GM18867 (cell line): ENCODE measurements around the gene COL12A1.

Experiments used
- ATAC-seq: cut with Tn5 transposase; IDR thresholded peaks from one replicate; pipeline ENCODE4 v1.9.1; 2021; ENCODE audit warnings: mild to moderate bottlenecking, moderate library complexity; ENCODE audit not compliant: unreplicated experiment

COL12A1 gene

DNA sequence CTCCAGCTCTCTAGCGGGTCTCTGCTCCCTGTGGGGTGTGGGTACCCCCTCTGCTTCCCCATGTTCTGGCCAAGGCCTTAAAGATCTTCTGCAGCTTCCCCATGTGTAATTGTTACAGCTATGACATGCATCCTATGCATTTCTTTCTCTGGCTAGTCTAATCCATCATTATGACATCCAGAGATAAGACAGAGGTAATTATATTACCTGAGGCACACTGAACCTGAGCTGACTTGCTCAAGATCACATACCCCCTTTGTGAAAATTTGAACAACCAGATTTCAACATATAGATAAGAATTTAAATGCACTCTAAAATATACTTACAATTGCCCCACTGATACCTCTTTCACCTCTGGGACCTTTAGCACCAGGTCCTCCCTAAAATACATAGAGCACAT lies 102.4 kb downstream of the COL12A1 start:
- ATAC-seq: no peak

DNA sequence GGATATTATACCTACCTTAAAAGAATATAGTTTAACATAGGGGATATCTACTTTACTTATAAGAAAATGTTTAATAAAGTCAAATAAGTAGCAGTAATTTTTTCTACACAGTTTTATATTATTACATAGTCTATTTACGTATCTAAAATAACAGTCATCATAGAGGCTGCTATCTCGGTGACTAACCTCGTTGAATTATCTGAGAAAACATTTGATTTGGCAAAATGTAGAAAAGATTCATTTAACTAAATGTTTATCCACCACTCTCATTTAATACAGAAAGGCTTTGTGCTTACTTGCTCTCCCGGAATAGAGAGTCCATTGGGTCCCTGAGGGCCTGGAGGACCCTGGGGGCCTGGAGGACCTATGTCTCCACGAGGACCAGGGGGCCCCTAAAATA lies 103.6 kb downstream of the COL12A1 start:
- ATAC-seq: no peak

DNA sequence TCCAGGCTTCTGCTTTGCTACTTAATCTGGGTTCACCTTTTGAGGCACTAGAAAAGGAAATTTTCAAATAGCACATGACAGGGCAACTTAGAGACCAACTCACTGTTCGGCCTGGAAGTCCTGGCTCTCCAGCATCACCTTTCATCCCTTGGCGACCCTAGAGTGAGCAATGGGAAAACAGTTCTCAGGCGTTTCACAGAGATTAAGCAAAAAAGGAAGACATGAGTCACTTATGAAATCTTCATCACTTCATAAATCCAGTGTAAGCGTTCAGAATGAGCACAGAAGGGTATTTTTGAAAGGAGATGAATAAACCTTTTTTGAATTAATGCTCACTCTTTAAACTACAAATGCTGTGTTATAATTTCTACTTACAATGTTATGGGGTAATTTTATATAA lies 104.0 kb downstream of the COL12A1 start:
- ATAC-seq: no peak

DNA sequence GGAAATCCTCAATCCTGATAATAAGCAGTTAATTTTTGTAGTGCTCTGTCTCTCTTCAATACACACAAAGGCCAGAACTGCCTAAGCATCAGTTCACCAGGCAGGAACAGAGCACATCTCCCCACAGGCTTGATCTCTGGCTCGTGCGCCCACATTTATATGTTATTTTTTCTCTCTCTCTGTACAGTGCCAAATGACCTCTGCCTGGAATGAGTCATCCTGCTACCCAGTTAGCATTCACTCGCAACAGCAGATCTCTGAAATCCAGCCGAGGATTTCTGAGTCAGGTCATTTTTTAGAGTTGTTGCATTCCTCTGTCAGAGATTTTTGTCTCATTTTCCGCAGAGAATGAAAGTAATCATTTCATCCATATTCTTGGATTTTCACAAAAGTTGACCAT lies 107.1 kb downstream of the COL12A1 start:
- ATAC-seq: no peak

DNA sequence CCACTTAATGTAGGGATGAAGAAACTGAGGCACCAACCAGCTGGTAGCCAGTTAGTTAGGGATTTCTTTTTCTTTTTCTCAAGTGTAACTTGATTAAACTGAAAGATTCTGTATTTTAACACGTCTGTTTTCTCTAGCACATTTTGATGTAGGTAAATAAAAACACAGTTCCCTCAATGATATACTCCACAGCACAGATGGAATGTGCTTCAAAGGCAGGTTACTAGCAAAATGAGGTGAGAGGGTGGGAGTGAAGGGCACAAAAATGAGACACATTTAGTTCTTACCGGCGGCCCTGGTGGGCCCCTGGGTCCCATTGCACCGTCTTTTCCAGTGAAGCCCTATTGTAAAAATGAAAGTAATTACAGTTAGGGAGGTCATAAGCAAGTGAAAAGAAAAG lies 108.9 kb downstream of the COL12A1 start:
- ATAC-seq: no peak

DNA sequence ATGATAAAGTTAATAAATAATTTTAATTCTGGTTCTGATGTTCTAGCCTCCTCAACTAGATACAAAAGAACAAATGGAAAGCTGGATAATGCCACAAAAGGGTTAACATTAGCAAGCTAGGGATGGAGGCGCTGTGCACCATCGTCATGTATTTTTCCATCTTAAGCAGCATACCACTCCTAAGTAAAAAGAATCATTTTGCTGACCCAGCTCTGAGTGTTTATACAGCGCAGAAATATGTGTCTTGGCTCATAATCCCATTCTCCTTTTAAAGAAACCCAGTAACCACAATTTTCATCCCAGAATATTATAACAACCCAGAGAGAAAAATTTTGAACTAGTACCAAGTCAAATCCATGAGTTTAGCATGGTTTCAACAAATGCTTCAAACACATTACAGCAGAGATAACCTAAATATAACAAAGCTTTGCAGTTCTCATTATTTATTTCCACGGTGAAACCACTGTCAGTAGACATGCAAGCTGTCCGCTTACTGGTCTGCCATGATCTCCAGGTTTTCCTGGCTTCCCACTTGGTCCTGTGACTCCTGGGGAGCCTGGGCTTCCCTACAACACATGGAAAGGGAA lies 111.1 kb downstream of the COL12A1 start:
- ATAC-seq: no peak

- ATAC-seq: no peak
These were observed 114.2 kb downstream of the COL12A1 start for GRCh38 chr6:75091467-75092190.

DNA sequence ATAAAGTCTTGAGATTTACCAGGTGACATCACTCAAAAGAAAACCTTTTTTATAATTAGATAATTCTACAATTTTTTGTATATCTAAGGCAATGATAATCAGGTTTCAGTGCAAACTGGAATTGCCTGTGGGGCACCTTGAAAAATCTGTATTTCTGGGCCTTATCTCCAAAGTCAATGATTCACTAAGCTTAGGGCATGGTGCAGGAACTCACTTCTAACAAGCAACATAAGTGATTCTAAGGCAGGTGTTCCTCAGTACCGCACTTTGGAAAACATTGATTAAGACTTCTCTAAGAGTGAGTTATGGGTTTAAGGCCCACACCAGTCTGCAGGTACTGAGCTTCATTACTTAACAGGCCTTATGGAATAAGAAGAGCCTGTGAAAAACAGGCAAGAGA lies 115.3 kb downstream of the COL12A1 start:
- no peak for ATAC-seq

DNA sequence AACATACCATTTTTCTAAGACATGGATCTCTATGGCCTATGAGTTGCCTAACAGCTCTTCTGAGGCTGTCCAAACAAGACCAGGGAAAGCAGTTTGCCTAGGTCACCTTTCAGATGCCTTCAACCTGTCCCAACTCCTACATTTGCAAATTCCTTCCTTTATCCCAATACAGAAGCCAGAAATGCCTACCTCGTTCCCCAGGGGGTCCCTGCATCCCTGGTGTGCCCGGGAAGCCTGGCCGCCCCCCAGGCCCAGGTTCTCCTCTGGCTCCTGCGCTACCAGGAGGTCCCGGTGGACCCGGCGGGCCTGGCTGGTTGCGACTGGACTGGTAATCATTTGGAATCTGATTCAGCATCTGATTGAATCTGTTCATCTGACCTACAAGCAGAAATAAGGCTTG lies 115.9 kb downstream of the COL12A1 start:
- no peak for ATAC-seq

- ATAC-seq: no peak
These were observed 116.5 kb downstream of the COL12A1 start for GRCh38 chr6:75089151-75089897.

DNA sequence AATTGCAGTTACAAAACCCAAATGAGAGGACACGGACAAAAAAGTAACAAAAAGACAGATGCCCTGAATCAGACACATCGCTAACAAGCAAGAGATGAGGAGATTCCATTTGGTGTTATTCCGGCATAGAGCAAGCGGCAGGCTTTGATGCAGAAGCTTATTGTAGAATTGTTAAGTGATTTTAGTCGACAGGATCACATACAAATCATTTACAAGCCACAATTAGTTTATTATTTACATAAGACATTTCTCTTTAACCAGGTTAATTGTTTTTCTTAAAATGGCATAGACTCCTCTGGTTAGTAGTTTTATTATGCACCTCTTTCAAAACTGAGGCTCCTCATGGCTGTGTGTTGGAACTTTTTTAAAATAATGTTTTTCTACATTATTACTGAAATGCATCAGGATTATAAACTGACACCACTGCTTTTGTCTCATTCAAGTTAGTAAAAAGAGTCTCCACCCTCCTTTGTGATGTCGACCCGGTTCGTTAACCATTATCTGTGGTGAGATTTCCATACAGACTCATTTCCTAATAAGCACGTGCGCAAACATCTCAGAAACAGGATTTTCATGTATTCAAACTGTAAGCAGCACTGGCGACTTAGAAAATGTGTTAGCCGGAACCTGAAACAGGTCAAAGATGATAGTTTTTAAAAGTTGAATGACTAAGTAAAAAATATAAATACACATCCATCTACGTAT lies 119.8 kb downstream of the COL12A1 start:
- no peak for ATAC-seq

DNA sequence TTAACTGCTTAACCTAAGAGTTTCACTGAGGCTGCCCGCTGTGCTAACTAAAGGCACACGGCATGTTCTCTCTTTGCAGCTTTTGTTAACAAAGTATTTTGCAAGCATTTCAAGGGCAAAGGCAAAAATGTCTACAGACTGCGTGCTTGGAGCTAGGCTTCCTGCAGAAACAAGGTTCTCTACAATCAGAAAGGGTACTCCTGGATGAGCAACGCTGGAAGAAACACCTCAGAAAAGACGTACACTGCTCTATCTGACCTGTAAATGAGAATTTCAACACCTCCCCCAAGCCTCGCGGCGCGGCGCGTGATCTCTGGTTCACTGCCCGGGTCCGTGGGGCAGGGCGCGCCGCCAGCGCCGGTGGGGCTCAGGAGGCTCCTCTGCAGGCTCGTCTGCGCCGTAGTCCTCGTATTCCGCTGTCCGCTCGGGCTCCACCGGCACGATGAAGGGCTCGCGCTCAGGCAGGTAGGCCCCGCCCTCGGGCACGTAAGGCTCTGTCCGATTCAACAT lies 120.9 kb downstream of the COL12A1 start:
- no peak for ATAC-seq

DNA sequence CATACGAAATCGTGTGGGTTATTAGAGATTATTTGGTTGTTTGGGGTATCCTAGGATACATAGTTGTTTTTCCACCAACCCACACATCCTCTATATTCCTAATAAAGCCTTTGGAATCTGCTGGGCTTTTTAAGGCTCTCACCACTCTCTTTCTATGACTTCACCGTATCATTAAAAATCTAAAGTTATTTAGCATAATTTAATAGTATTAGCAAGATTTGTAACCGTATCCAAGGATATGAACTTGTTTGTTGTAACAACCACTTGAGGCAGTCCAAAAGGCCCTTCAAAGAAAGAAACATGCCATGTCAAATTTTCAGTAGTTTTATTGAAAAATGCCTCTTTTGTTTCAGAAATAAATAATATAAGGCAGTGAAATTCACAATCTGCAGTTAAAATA lies 121.8 kb downstream of the COL12A1 start:
- no peak for ATAC-seq

GRCh38 chr6:75081921-75082320 lies 123.9 kb downstream of the COL12A1 start:
- no peak for ATAC-seq

- ATAC-seq: no peak
These were observed 124.8 kb downstream of the COL12A1 start for GRCh38 chr6:75081047-75081446.

DNA sequence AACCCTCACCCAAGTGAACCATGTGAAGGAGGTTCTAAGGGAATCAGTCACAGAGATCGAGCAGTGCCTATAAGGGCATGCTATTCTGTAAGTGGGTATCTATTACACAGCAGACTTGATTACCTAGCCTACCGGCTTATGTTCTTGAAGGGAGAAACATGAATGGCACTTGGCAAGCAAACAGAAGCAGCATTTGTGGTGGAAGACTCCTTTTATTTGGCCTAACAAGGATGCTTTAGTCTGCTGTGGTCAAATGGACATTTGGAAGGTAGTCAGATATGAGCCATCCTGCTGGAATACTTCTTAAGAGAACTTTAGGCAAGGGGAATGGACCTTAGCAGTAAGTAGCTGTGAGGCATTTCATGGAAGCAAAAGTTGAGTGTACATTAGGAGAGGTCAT lies 126.3 kb downstream of the COL12A1 start:
- ATAC-seq: no peak

DNA sequence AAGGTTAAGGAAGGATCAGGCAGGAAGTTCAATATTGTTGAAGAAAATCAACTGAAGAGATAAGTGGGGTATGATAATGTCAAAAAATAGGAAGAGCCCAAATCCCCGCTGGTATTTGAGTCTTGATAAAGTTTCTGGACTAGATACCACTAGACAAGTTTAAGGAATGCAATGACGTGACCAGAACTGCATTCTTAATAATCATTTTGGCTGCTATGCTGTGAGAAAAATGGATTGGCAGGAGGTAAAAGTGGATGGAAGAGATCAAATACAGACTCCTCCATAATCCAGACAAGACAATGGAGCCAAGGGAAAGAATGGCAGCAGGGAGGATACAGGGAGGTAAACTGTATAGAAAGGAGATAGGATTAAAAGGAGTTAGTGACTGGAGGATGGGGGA lies 128.2 kb downstream of the COL12A1 start:
- no peak for ATAC-seq

- ATAC-seq: no peak
These were observed 129.8 kb downstream of the COL12A1 start for GRCh38 chr6:75076009-75076408.

- no peak for ATAC-seq
These were observed 135.6 kb downstream of the COL12A1 start for GRCh38 chr6:75070244-75070643.

GRCh38 chr6:75065523-75065922 lies 140.3 kb downstream of the COL12A1 start:
- peak; percentile 41 for ATAC-seq

GRCh38 chr6:75052491-75052890 lies 153.4 kb downstream of the COL12A1 start:
- no peak for ATAC-seq
